Testis (tissue), 3 donors: ENCODE measurements around the gene ADAMTS19. TPM values are rescaled to one million over a fixed set of nuclear protein-coding genes. Genes with fewer than 3 reads are reported as not detected.

Experiments
- DNase-seq: peaks from one replicate; pipeline ENCODE4 v3.0.0-alpha.2; 2019
- H3K27ac ChIP-seq, 2 donors: fragments of 200-600 bp; sonication (generic); one replicate each; pipeline ENCODE4 v1.5.1; 2019
- H3K27me3 ChIP-seq: fragments of 200-600 bp; sonication (generic); one replicate; pipeline ENCODE4 v1.5.1; 2019
- H3K36me3 ChIP-seq: fragments of 200-600 bp; sonication (generic); one replicate; pipeline ENCODE4 v1.5.1; 2017; ENCODE audit warnings: low read depth; ENCODE audit errors: missing control alignments
- H3K4me1 ChIP-seq: fragments of 200-600 bp; sonication (generic); one replicate; pipeline ENCODE4 v1.5.1; 2019
- H3K4me3 ChIP-seq, 2 donors: fragments of 200-600 bp; sonication (generic); one replicate each; pipeline ENCODE4 v1.5.1; 2017 to 2019
- H3K9me3 ChIP-seq: fragments of 200-600 bp; sonication (generic); one replicate; pipeline ENCODE4 v1.5.1; 2017
- CTCF ChIP-seq, 3 experiments: fragments of 450-650 bp in 2 of 3; fragments of 200-600 bp in 1 of 3; sonication (generic) in 1 of 3; IDR thresholded peaks; one replicate each; pipeline ENCODE4 v1.5.1; 2016 to 2019; ENCODE audit warnings: antibody characterized with exemption in 3 of 3, mild to moderate bottlenecking in 2 of 3, moderate library complexity in 1 of 3
- POLR2A ChIP-seq: fragments of 450-650 bp; IDR thresholded peaks from one replicate; pipeline ENCODE4 v1.6.1; 2017; ENCODE audit warnings: antibody characterized with exemption, mild to moderate bottlenecking, moderate library complexity
- WGBS, 2 donors: methylation state at CpG; one replicate each; pipeline ENCODE4 v1.1.5; 2018; 5-methylcytosine and 5-hydroxymethylcytosine counted together
- intact Hi-C: fragments of 100-400 bp; cut with DNase I; formaldehyde crosslinking; loops from one replicate; pipeline ENCODE4 v1.15.1; 2023; ENCODE audit warnings: low total_unique reads
- polyA plus RNA-seq: library from polyadenylated mRNA; stranded (reverse); fragments of 350-450 nt; fragmentation: Illumina TruSeq; extraction: RNeasy Lipid Tissue Mini Kit (QIAGEN cat#74804); gene quantifications from one replicate; pipeline ENCODE4 v1.2.3, GENCODE V29; 2014; ENCODE audit warnings: low read depth, low replicate concordance; ENCODE audit not compliant: insufficient read depth
- total RNA-seq, 2 donors: library from RNA; depleted of rRNA; stranded (reverse); fragments of >200 nt; gene quantifications; one replicate each; pipeline ENCODE4 v1.2.3, GENCODE V29; 2016

Gene ADAMTS19
- total and polyA plus RNA-seq, 3 donors from 2014 or later: 0.90 to 4.6 (median 2.6) TPM

DNA sequence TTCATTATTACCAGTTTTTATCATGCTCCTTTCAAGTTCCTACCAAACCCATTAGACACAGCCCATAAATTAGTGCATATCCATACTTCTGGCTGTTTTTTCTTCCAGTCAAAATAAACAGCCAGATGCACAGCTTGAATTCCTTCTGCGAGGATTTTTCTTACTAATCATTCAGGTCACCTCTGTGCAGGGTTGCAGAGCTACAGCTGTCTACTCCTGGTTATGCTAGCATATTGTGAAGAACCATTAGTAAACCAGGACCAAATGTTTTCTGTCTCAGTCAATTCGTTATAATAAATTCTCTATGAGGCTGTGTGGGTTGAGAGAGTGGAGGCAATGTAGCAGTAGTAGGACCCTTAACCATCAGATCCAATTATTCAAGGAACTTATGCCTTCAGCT, 279.7 kb downstream of the ADAMTS19 start:
- 55 to 70% methylated on average over 2 of the region's 2 CpGs for WGBS, 2 donors
- TF ChIP-seq CTCF (IDR thresholded peaks at IDR 0.05) (no peak), POLR2A (no peak)
- Histone ChIP-seq H3K4me3 (no peak overlapping the region), H3K27ac (no peak overlapping the region), H3K9me3 (no peaks in the 10 kb centered on the region), H3K36me3 (no peaks in the 10 kb centered on the region), H3K4me1 (no peaks in the 10 kb centered on the region), H3K27me3 (no peaks in the 10 kb centered on the region)
- intact Hi-C loops: no loop called here
- no peak for DNase-seq

DNA sequence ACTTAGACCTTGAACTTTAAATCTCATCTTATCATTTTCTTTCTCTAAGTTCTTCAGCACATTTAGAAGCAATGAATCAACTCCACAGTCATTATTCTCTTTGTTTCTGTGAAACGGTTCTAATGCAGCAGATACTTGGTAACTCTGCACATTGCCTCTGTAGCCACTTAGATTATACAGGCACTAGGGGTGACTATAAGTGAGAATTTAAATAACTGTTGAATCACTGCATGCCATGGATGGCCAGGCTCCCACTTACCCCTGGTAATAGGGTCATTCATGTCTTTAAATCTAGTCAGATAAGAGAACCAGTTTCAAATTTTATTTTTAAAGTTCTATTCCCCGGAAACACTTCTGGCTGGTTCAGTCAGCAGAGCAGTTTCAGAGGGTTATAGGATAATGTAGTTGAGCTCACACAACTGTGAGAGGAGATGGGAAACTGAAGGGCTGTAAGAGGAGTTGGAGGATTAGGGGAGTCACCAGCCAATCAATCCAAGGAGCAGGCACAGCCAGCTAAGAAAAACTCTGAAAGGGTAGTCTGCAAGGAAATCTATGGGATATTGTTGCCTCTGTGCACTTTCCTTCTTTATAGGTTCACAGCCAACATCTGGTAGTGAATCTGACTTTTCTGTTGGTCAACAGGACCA, 283.6 kb downstream of the ADAMTS19 start:
- Histone ChIP-seq H3K36me3 (no peaks in the 10 kb centered on the region), H3K27me3 (no peaks in the 10 kb centered on the region), H3K4me3 (no peak overlapping the region), H3K27ac (no peak overlapping the region), H3K9me3 (no peaks in the 10 kb centered on the region), H3K4me1 (no peaks in the 10 kb centered on the region)
- intact Hi-C loops: no loop called here
- 53 to 59% methylated on average over 2 of the region's 2 CpGs for WGBS, 2 donors
- no peak for DNase-seq
- TF ChIP-seq CTCF (IDR thresholded peaks at IDR 0.05) (no peak), POLR2A (no peak)

DNA sequence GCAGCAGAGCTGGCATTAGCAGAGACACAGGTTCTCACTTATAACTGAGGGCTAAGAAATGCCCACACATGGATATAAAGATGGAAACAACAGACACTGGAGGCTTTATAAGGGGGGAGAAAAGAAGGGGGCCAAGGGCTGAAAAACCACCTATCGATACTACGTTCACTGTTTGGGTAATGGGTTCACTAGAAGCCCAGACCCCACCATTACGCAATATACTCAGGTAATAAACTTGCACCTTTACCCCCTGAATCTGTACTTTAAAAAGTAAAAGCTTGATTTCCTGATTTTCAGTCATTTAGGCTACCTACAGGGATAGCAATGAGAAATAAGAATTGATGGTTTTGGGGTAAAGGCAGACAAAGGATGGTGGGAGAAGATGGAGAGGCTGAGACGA, 285.9 kb downstream of the ADAMTS19 start:
- no peak for DNase-seq
- Histone ChIP-seq H3K4me1 (no peaks in the 10 kb centered on the region), H3K27ac (no peak overlapping the region), H3K9me3 (no peaks in the 10 kb centered on the region), H3K4me3 (no peak overlapping the region), H3K27me3 (no peaks in the 10 kb centered on the region), H3K36me3 (no peaks in the 10 kb centered on the region)
- 88 to 95% methylated on average over 4 of the region's 4 CpGs for WGBS, 2 donors
- no peak for TF ChIP-seq CTCF (IDR thresholded peaks at IDR 0.05)
- no peak for TF ChIP-seq POLR2A
- intact Hi-C loops: no loop called here

DNA sequence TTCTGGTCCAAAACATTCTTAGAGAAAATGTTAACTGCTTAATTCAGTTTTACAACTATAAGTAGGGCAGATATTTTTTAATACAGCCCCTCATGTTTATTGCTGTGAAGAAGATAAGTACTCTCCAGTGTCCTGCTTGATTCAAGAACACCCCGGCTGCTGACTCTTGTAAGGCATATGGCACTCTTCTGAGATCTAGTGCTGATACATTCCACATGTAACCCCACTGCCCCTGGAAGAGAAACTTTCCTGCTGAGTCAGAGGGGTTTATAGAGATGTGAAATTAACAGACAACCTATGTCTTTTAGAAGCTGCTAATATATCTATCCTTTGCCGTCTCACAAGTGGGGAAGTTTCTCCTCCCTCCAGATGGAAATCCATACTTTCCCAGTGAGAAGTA, 286.8 kb downstream of the ADAMTS19 start:
- WGBS, 2 donors: 58 to 78% methylated on average over 2 of the region's 2 CpGs
- no peak overlapping the region for H3K4me3 ChIP-seq
- H3K36me3 ChIP-seq: no peaks in the 10 kb centered on the region
- H3K27ac ChIP-seq: no peak overlapping the region
- H3K9me3 ChIP-seq: no peaks in the 10 kb centered on the region
- H3K4me1 ChIP-seq: no peaks in the 10 kb centered on the region
- intact Hi-C loops: no loop called here
- no peak for DNase-seq
- TF ChIP-seq POLR2A: no peak
- TF ChIP-seq CTCF (IDR thresholded peaks at IDR 0.05): no peak
- no peaks in the 10 kb centered on the region for H3K27me3 ChIP-seq
